ENCODE results near the gene FAM107B.

FAM107B gene

DNA sequence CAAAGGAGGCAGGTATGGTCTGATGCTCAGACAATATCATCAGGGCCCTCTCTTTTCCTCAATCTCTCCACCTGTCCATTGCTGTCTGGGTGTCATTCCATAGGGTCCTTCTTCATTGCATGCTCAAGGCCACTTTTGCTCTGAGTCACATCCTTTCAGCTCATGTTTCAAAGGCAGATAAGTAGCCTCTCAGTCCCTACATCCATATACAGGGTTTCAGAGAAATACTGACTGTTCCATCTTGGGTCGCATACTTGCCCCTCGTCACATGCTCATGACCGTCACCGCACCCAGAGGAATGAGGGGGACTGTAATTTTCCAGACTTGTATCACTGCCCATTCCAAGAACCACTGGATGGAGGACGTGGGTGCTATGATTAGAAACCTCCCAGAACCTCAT is 93.4 kb downstream of the FAM107B start:
- H3K79me2 ChIP-seq: no peaks in the 10 kb centered on the region
- H3K4me1 ChIP-seq: peaks cover 4% of the 10 kb centered on the region
- no peaks in the 10 kb centered on the region for H3K9me3 ChIP-seq (ENCODE audit: control insufficient read depth, low read length)
- no peak overlapping the region for H3K4me3 ChIP-seq (ENCODE audit: low read depth, low read length)
- H3K4me2 ChIP-seq (ENCODE audit: low read length): no peak overlapping the region
- H2AFZ ChIP-seq: no peak overlapping the region
- TF ChIP-seq CTCF (IDR thresholded peaks at IDR 0.05): no peak
- H3K9ac ChIP-seq: no peak overlapping the region
- no peak overlapping the region for H3K27ac ChIP-seq
- no peaks in the 10 kb centered on the region for H3K36me3 ChIP-seq (ENCODE audit: control insufficient read depth, insufficient read depth, low read length)
- H3K27me3 ChIP-seq (ENCODE audit: control insufficient read depth, insufficient read depth, low read length): no peaks in the 10 kb centered on the region

DNA sequence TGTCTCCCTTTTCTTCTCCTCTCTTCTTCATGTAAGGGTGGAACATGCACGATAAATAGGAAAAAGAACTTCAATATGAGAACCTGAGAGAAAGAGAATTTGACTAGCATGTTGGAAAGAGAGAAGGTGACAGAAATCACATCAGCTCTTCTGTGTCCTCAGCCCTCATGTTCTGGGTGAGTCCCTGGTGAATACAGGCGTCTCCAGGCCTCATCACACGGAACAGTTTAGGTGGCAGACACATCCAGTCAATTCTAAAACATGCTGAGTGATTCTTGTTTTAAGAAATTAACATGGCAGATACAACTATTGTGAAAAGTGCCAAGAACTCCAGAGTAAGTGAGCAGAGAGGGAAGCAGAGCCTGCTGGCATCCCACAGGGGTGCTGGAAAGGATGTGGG is 96.1 kb downstream of the FAM107B start:
- Histone ChIP-seq H3K27me3 (ENCODE audit: control insufficient read depth, insufficient read depth, low read length) (no peaks in the 10 kb centered on the region), H3K4me2 (ENCODE audit: low read length) (no peak overlapping the region)
- TF ChIP-seq CTCF (IDR thresholded peaks at IDR 0.05): no peak

GRCh38 chr10:14676732-14677131 is 98.0 kb downstream of the FAM107B start:
- Histone ChIP-seq H3K4me1 (peaks cover 13% of the 10 kb centered on the region), H3K27me3 (ENCODE audit: control insufficient read depth, insufficient read depth, low read length) (no peaks in the 10 kb centered on the region), H3K27ac (no peak overlapping the region), H3K36me3 (ENCODE audit: control insufficient read depth, insufficient read depth, low read length) (no peaks in the 10 kb centered on the region), H3K9me3 (ENCODE audit: control insufficient read depth, low read length) (no peaks in the 10 kb centered on the region), H2AFZ (no peak overlapping the region), H3K9ac (no peak overlapping the region), H3K4me3 (ENCODE audit: low read depth, low read length) (no peak overlapping the region), H3K4me2 (ENCODE audit: low read length) (no peak overlapping the region), H3K79me2 (no peaks in the 10 kb centered on the region)
- TF ChIP-seq CTCF (IDR thresholded peaks at IDR 0.05): no peak

More for the DNA sequence above, 96.1 kb downstream of the FAM107B start:
- Histone ChIP-seq H3K4me3 (ENCODE audit: low read depth, low read length) (no peak overlapping the region), H2AFZ (no peak overlapping the region), H3K79me2 (no peaks in the 10 kb centered on the region), H3K4me1 (peaks cover 7% of the 10 kb centered on the region), H3K36me3 (ENCODE audit: control insufficient read depth, insufficient read depth, low read length) (no peaks in the 10 kb centered on the region), H3K9ac (no peak overlapping the region), H3K9me3 (ENCODE audit: control insufficient read depth, low read length) (no peaks in the 10 kb centered on the region), H3K27ac (no peak overlapping the region)

DNA sequence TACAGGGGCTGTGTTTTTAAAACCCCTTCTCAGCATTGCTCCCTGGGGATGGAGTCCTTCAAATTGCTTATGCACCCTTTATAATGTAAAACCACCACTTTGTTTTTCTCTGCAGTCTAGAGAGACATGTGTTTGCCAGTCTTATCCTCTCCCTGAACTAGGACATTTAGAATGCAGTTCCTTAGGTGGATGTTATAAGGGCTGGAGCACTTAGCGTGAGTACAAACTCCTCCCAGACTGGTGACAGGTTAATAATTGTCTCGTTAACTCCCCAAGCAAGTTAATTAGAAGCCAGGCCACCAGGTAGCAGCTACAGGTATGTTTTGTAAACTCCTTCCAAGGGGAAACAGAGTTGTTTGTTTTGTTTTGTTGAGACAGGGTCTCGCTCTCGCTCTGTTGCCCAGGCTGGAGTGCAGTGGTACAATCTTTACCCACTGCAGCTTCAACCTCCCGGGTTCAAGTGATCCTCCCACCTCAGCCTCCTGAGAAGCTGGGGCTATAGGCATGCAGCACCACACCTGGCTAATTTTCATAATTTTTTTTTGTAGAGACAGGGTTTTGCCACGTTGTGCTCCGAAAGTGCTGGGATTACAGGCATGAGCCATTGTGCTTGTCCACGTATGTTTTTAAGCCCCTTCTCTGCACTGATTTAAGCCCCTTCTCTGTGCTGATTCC is 100.2 kb downstream of the FAM107B start:
- Histone ChIP-seq H3K4me3 (ENCODE audit: low read depth, low read length) (no peak overlapping the region), H3K4me1 (peaks cover 13% of the 10 kb centered on the region), H3K27me3 (ENCODE audit: control insufficient read depth, insufficient read depth, low read length) (no peaks in the 10 kb centered on the region), H3K27ac (no peak overlapping the region), H2AFZ (peak overlapping the region; percentile 63), H3K36me3 (ENCODE audit: control insufficient read depth, insufficient read depth, low read length) (no peaks in the 10 kb centered on the region), H3K9ac (no peak overlapping the region), H3K4me2 (ENCODE audit: low read length) (peak overlapping the region; percentile 50), H3K9me3 (ENCODE audit: control insufficient read depth, low read length) (no peaks in the 10 kb centered on the region), H3K79me2 (no peaks in the 10 kb centered on the region)
- no peak for TF ChIP-seq CTCF (IDR thresholded peaks at IDR 0.05)

Measured in parathyroid adenoma (tissue), 2 donors.